Ishikawa (cell line): ENCODE measurements around the gene GRID1.

Experiments used
- CEBPB ChIP-seq: IDR thresholded peaks from 2 replicates; pipeline ENCODE4 v1.6.1; 2012
- EGR1 ChIP-seq: IDR thresholded peaks from 2 replicates; pipeline ENCODE4 v1.6.1; 2012
- RAD21 ChIP-seq: IDR thresholded peaks from 2 replicates; pipeline ENCODE4 v1.6.1; 2012; ENCODE audit warnings: low read depth
- TAF1 ChIP-seq: IDR thresholded peaks from 2 replicates; pipeline ENCODE4 v1.6.1; 2012; ENCODE audit warnings: low read depth, mild to moderate bottlenecking
- TEAD4 ChIP-seq: IDR thresholded peaks from 2 replicates; pipeline ENCODE4 v1.6.1; 2012
- TF ChIP-seq, protein P1 (sequence below): IDR thresholded peaks from 2 replicates; pipeline ENCODE4 v1.6.1; 2012
- TF ChIP-seq, protein P2 (sequence below): IDR thresholded peaks from 2 replicates; pipeline ENCODE4 v1.6.1; 2012
- TF ChIP-seq, protein P3 (sequence below): IDR thresholded peaks from 2 replicates; pipeline ENCODE4 v1.6.1; 2012; ENCODE audit warnings: low read depth, mild to moderate bottlenecking

DNA sequence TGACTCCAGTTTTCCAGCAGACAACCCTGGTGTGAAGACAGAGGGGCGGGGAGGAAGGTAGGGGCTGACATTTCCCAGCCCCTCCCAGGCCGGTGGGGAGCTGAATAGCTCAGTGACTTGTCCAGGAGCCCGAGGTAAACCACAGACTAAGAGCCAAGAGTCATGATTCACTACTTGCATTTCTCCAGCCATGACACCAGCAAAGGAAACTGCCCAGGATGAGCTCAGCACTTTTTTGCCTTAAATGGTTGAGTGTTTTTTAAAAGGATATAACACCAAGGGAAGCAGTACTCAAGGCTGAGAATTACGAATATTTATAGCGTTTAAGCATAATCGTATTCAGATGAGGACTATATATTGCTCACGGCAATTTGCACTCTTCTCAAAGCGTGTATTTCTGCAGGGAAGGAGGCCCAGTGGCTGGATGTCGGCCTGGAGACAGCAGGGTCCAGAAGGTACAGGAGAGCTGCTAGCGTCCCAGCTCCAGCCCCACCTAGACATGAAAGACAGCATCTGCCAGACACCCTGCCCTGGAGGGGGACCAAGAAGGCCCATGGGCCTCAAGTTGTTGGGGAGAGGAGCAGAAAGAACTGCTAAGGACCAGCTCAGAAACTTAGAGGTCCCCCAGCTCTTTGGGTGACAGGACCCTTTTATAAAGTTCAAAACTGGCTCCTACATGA is 141.4 kb downstream of the GRID1 start:
- no peak for TF ChIP-seq TAF1
- TF ChIP-seq, protein P1, sequence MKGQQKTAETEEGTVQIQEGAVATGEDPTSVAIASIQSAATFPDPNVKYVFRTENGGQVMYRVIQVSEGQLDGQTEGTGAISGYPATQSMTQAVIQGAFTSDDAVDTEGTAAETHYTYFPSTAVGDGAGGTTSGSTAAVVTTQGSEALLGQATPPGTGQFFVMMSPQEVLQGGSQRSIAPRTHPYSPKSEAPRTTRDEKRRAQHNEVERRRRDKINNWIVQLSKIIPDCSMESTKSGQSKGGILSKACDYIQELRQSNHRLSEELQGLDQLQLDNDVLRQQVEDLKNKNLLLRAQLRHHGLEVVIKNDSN = no peak
- no peak for TF ChIP-seq RAD21
- TF ChIP-seq CEBPB = no peak
- no peak for TF ChIP-seq EGR1
- TF ChIP-seq, protein P2, sequence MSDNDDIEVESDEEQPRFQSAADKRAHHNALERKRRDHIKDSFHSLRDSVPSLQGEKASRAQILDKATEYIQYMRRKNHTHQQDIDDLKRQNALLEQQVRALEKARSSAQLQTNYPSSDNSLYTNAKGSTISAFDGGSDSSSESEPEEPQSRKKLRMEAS = no peak
- TF ChIP-seq, protein P3, sequence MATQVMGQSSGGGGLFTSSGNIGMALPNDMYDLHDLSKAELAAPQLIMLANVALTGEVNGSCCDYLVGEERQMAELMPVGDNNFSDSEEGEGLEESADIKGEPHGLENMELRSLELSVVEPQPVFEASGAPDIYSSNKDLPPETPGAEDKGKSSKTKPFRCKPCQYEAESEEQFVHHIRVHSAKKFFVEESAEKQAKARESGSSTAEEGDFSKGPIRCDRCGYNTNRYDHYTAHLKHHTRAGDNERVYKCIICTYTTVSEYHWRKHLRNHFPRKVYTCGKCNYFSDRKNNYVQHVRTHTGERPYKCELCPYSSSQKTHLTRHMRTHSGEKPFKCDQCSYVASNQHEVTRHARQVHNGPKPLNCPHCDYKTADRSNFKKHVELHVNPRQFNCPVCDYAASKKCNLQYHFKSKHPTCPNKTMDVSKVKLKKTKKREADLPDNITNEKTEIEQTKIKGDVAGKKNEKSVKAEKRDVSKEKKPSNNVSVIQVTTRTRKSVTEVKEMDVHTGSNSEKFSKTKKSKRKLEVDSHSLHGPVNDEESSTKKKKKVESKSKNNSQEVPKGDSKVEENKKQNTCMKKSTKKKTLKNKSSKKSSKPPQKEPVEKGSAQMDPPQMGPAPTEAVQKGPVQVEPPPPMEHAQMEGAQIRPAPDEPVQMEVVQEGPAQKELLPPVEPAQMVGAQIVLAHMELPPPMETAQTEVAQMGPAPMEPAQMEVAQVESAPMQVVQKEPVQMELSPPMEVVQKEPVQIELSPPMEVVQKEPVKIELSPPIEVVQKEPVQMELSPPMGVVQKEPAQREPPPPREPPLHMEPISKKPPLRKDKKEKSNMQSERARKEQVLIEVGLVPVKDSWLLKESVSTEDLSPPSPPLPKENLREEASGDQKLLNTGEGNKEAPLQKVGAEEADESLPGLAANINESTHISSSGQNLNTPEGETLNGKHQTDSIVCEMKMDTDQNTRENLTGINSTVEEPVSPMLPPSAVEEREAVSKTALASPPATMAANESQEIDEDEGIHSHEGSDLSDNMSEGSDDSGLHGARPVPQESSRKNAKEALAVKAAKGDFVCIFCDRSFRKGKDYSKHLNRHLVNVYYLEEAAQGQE = no peak
- TF ChIP-seq TEAD4 = no peak
